CD4-positive, alpha-beta T cell (primary cell): ENCODE data around the gene ALS2CL. TPM values are rescaled to one million over a fixed set of nuclear protein-coding genes. Genes with fewer than 3 reads are reported as not detected.

ENCODE experiments used
- ATAC-seq: fragments of 200-7000 bp; cut with Tn5 transposase; one replicate; pipeline ENCODE4 v1.10.0; 2022; ENCODE audit warnings: mild to moderate bottlenecking; ENCODE audit not compliant: poor library complexity
- CTCF ChIA-PET: fragments of 350-600 bp; sonication (Branson Sonifier 250); formaldehyde crosslinking; loops from one replicate; lab custom pipeline; 2021; ENCODE audit warnings: antibody characterized with exemption, inconsistent platforms; lab: Charles Lee
- POLR2A ChIA-PET: fragments of 350-600 bp; sonication (Branson Sonifier 250); formaldehyde crosslinking; loops from one replicate; lab custom pipeline; 2021; ENCODE audit warnings: antibody characterized with exemption, inconsistent platforms; lab: Charles Lee
- DNase-seq, 14 experiments: peaks; one replicate each; pipeline ENCODE4 v3.0.0-alpha.2; 2013 to 2020; ENCODE audit warnings: mixed read lengths in 2 of 14
- H3K27ac ChIP-seq, 2 donors: one replicate each; pipeline versions ENCODE4 v1.5.1 to v1.7.0; 2013; ENCODE audit warnings: low read length in 2 of 2, low read depth in 1 of 2, mild to moderate bottlenecking in 1 of 2
- H3K27me3 ChIP-seq, 2 experiments: 1 replicate in 1 of 2; 2 replicates in 1 of 2; pipeline versions ENCODE4 v1.6.1 to v1.7.0; 2013; ENCODE audit warnings: low read length in 2 of 2, control low read depth in 1 of 2, mild to moderate bottlenecking in 1 of 2, moderate library complexity in 1 of 2; ENCODE audit not compliant: insufficient read depth in 2 of 2, control insufficient read depth in 1 of 2
- H3K36me3 ChIP-seq: one replicate; pipeline ENCODE4 v1.6.1; 2013; ENCODE audit warnings: low read length, control low read depth; ENCODE audit not compliant: insufficient read depth
- H3K4me1 ChIP-seq: one replicate; pipeline ENCODE4 v1.6.1; 2013; ENCODE audit warnings: low read length, control low read depth; ENCODE audit not compliant: insufficient read depth
- H3K4me3 ChIP-seq: one replicate; pipeline ENCODE4 v1.5.1; 2013; ENCODE audit warnings: mild to moderate bottlenecking, low read length, moderate library complexity
- H3K9me3 ChIP-seq, 2 experiments: 1 replicate in 1 of 2; 2 replicates in 1 of 2; pipeline versions ENCODE4 v1.6.1 to v1.7.0; 2013; ENCODE audit warnings: low read length in 2 of 2, mild to moderate bottlenecking in 2 of 2, control low read depth in 1 of 2, moderate library complexity in 1 of 2; ENCODE audit not compliant: control insufficient read depth in 1 of 2, insufficient read depth in 1 of 2
- H3K27ac Mint-ChIP-seq: one replicate; pipeline ENCODE4 v1.8.0; 2020; ENCODE audit warnings: mixed read lengths
- H3K27me3 Mint-ChIP-seq: one replicate; pipeline ENCODE4 v1.8.0; 2021; ENCODE audit warnings: mixed read lengths
- H3K36me3 Mint-ChIP-seq: one replicate; pipeline ENCODE4 v1.8.0; 2021; ENCODE audit warnings: low read depth, mixed read lengths
- H3K4me1 Mint-ChIP-seq: one replicate; pipeline ENCODE4 v1.8.0; 2021; ENCODE audit warnings: low read depth, mixed read lengths
- H3K4me3 Mint-ChIP-seq: one replicate; pipeline ENCODE4 v1.8.0; 2020; ENCODE audit warnings: mild to moderate bottlenecking, mixed read lengths
- H3K9me3 Mint-ChIP-seq: one replicate; pipeline ENCODE4 v1.8.0; 2020; ENCODE audit warnings: mixed read lengths
- intact Hi-C, 2 experiments: fragments of 100-400 bp; cut with DNase I in 1 of 2; cut with micrococcal nuclease in 1 of 2; formaldehyde crosslinking; loops; one replicate each; pipeline versions ENCODE4 v1.15.1 to v1.9.0; 2023 to 2025; cut with DNase I, micrococcal nuclease
- total RNA-seq, 174 experiments: library from RNA in 2 of 174; stranded (reverse) in 2 of 174; gene quantifications; one replicate each; pipeline ENCODE4 v1.2.3 and lab custom pipeline; 2021 to 2026
- TF ChIP-seq, protein P1 (sequence below): fragments of 200-600 bp; IDR thresholded peaks from one replicate; pipeline ENCODE4 v1.8.0; 2022; ENCODE audit warnings: antibody characterized with exemption, mild to moderate bottlenecking

The ALS2CL gene
- total RNA-seq, 2 experiments from 2014 or later = 45.8 to 47.6 TPM

DNA sequence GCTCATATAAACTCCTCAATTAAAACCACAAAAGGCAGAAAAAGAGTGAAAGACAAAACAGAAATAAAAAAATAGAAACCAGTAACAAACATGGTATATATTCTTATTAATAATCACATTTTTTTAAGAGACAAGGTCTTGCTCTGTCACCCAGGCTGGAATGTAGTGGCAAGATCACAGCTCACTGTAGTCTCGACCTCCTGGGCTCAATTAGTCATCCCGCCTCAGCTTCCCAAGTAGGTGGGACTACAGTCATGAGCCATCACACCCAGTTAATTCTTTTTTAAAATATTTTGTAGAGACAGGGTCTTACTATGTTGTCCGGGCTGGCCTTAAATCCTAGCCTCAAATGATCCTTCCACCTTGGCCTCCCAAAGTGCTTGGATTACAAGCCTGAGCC, 44.0 kb downstream of the ALS2CL start:
- Mint-ChIP-seq H3K4me3 (no peak overlapping the region), H3K9me3 (peaks cover 10% of the 10 kb centered on the region), H3K4me1 (no peaks in the 10 kb centered on the region), H3K36me3 (no peaks in the 10 kb centered on the region), H3K27ac (no peak overlapping the region), H3K27me3 (peaks cover 19% of the 10 kb centered on the region)
- H3K4me1 ChIP-seq = no peaks in the 10 kb centered on the region
- DNase-seq (no peak), ATAC-seq (no peak)
- POLR2A ChIA-PET = no interaction called here
- TF ChIP-seq, protein P1, sequence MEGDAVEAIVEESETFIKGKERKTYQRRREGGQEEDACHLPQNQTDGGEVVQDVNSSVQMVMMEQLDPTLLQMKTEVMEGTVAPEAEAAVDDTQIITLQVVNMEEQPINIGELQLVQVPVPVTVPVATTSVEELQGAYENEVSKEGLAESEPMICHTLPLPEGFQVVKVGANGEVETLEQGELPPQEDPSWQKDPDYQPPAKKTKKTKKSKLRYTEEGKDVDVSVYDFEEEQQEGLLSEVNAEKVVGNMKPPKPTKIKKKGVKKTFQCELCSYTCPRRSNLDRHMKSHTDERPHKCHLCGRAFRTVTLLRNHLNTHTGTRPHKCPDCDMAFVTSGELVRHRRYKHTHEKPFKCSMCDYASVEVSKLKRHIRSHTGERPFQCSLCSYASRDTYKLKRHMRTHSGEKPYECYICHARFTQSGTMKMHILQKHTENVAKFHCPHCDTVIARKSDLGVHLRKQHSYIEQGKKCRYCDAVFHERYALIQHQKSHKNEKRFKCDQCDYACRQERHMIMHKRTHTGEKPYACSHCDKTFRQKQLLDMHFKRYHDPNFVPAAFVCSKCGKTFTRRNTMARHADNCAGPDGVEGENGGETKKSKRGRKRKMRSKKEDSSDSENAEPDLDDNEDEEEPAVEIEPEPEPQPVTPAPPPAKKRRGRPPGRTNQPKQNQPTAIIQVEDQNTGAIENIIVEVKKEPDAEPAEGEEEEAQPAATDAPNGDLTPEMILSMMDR = no peak
- CTCF ChIA-PET = no interaction called here
- no peak overlapping the region for H3K4me3 ChIP-seq
- H3K36me3 ChIP-seq = no peaks in the 10 kb centered on the region
- peaks cover 0 to 7% of the 10 kb centered on the region in 2 experiments for H3K9me3 ChIP-seq
- H3K27ac ChIP-seq = no peak overlapping the region
- intact Hi-C loops = no loop called here
- peaks cover 4 to 6% of the 10 kb centered on the region in 2 experiments for H3K27me3 ChIP-seq

DNA sequence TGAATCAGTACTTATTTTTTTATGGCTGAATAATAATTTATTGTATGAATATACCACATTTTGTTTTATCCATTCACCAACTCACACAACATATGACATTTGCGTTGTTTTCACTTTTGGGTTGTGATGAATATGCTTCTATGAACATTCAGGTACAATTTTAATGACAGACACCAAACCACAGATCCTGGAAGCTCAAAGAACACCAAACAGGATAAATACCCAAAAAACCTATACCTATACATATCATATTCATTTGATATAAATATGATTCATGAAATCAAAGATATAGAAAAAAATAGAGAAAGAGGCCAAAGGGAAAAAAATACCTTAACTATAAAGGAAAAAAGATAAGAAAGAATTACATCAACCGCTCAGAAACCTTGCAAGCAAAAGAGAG, 45.4 kb downstream of the ALS2CL start:
- peaks cover 27% of the 10 kb centered on the region for H3K27me3 Mint-ChIP-seq
- H3K4me3 ChIP-seq = no peak overlapping the region
- H3K27me3 ChIP-seq = peaks cover 4 to 6% of the 10 kb centered on the region in 2 experiments
- peaks cover 0 to 7% of the 10 kb centered on the region in 2 experiments for H3K9me3 ChIP-seq
- no peak overlapping the region for H3K27ac ChIP-seq
- intact Hi-C loops = no loop called here
- no peak overlapping the region for H3K4me3 Mint-ChIP-seq
- DNase-seq (no peak), ATAC-seq (no peak)
- H3K4me1 Mint-ChIP-seq = no peaks in the 10 kb centered on the region
- no peaks in the 10 kb centered on the region for H3K4me1 ChIP-seq
- ChIA-PET POLR2A (no interaction called here), CTCF (no interaction called here)
- TF ChIP-seq, protein P1 = no peak
- no peaks in the 10 kb centered on the region for H3K36me3 Mint-ChIP-seq
- H3K9me3 Mint-ChIP-seq = peaks cover 10% of the 10 kb centered on the region
- H3K36me3 ChIP-seq = no peaks in the 10 kb centered on the region
- no peak overlapping the region for H3K27ac Mint-ChIP-seq

DNA sequence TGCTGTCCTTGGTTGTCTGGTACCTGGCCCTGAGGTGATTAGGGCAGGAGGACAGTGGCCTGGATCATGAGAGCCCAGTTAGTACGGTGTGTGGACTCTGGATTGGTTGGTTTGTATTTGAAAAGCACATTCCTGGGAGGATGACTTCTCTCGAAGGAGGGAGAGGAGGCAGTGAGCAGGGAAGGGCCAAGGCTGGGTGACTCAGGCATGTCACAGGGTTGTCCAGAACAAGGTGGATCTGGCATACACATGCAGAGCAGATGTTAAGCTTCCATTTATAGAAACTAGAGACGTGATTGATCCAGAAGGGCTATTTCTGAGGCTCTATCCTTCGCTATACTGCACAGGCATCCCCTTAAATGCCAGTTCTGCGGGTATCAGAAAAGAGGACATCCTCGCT, 46.8 kb downstream of the ALS2CL start:
- Mint-ChIP-seq H3K27ac (no peak overlapping the region), H3K36me3 (no peaks in the 10 kb centered on the region), H3K9me3 (peaks cover 3% of the 10 kb centered on the region), H3K27me3 (peaks cover 19% of the 10 kb centered on the region), H3K4me3 (no peak overlapping the region), H3K4me1 (no peaks in the 10 kb centered on the region)
- Histone ChIP-seq H3K4me3 (no peak overlapping the region), H3K36me3 (no peaks in the 10 kb centered on the region), H3K9me3 (peaks cover 1 to 5% of the 10 kb centered on the region in 2 experiments), H3K4me1 (no peaks in the 10 kb centered on the region), H3K27ac (no peak overlapping the region), H3K27me3 (peaks cover 5 to 6% of the 10 kb centered on the region in 2 experiments)
- intact Hi-C loops = no loop called here
- DNase-seq (no peak), ATAC-seq (no peak)
- CTCF ChIA-PET = no interaction called here
- POLR2A ChIA-PET = no interaction called here
- TF ChIP-seq, protein P1 = no peak
